ENCODE results near the gene HYI. TPM values are rescaled to one million over a fixed set of nuclear protein-coding genes. Genes with fewer than 3 reads are reported as not detected.

Gene HYI
- total RNA-seq, 2 donors from 2014 or later: 34.4 to 34.8 TPM

DNA sequence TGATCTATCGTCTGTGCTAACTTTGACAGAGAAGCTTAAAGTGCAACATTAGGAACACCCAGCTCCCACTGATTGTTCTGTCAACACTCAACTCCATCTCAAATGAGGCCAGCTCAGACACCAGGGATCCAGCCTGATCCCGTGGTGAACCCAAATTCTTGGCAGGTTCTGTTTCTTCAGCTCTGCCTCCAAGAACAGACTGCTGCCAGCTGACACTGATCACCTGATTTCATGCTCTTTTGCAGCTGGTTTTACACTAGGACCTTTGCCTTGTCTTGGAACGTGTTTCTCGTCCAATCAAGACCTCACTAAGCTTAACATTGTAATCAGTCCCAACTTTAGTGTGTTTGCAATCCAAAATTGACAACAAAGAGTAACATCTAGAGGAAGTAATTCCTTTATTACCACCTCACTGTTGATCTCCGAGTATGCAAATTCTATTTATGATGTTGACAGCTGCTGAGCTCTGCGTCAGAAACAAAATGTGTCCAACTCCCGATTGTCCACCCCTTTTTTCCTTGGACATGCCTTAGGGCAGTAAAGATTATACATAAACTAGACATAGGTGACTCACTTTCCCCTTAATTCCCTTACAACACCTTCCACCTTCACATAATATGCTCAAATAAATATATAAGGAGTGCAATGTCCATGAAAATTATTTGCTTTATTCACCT, 1.6 kb upstream of the HYI start:
- 90 to 94% methylated on average over 6 to 7 of the region's 7 CpGs for whole genome bisulfite sequencing, 2 experiments (ENCODE audit: insufficient coverage in 1 of 2, insufficient read length in 1 of 2)
- peak overlapping the region; percentile 74 for H3K4me3 Mint-ChIP-seq

GRCh38 chr1:43454270-43455011, 710 bp upstream of the HYI start:
- Mint-ChIP-seq H3K4me3 (peak overlapping the region; percentile 74), H3K36me3 (ENCODE audit: low read depth) (peaks cover 34% of the 10 kb centered on the region), H3K4me1 (peaks cover 26% of the 10 kb centered on the region), H3K9me3 (no peaks in the 10 kb centered on the region), H3K27ac (peak overlapping the region; percentile 93), H3K27me3 (ENCODE audit: insufficient read depth) (peaks cover 27% of the 10 kb centered on the region)
- Histone ChIP-seq H3K36me3 (ENCODE audit: control insufficient read depth, insufficient read depth, low read length) (peaks cover 25% of the 10 kb centered on the region), H3K27ac (ENCODE audit: low read depth, low read length) (no peak overlapping the region), H3K27me3 (ENCODE audit: control insufficient read depth, insufficient read depth, low read length, poor library complexity, severe bottlenecking) (no peaks in the 10 kb centered on the region), H3K4me3 (ENCODE audit: low read length) (peak overlapping the region; percentile 67), H3K9ac (ENCODE audit: extremely low read depth, low read length, poor library complexity, severe bottlenecking) (peak overlapping the region; percentile 15), H3K9me3 (ENCODE audit: control insufficient read depth, low read length) (no peaks in the 10 kb centered on the region), H3K4me1 (ENCODE audit: control insufficient read depth, insufficient read depth, low read length) (no peaks in the 10 kb centered on the region)
- TF ChIP-seq, protein P1, sequence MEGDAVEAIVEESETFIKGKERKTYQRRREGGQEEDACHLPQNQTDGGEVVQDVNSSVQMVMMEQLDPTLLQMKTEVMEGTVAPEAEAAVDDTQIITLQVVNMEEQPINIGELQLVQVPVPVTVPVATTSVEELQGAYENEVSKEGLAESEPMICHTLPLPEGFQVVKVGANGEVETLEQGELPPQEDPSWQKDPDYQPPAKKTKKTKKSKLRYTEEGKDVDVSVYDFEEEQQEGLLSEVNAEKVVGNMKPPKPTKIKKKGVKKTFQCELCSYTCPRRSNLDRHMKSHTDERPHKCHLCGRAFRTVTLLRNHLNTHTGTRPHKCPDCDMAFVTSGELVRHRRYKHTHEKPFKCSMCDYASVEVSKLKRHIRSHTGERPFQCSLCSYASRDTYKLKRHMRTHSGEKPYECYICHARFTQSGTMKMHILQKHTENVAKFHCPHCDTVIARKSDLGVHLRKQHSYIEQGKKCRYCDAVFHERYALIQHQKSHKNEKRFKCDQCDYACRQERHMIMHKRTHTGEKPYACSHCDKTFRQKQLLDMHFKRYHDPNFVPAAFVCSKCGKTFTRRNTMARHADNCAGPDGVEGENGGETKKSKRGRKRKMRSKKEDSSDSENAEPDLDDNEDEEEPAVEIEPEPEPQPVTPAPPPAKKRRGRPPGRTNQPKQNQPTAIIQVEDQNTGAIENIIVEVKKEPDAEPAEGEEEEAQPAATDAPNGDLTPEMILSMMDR (conservative IDR thresholded peaks at IDR 0.05): peak; percentile 22
- peak; percentile 93 for DNase-seq
- WGBS, 2 experiments (ENCODE audit: insufficient coverage in 1 of 2, insufficient read length in 1 of 2): 72 to 76% methylated on average over 9 to 19 of the region's 19 CpGs

More for the DNA sequence above, 1.6 kb upstream of the HYI start:
- peaks cover 1% of the 10 kb centered on the region for H3K9me3 Mint-ChIP-seq
- no peaks in the 10 kb centered on the region for H3K4me1 ChIP-seq (ENCODE audit: control insufficient read depth, insufficient read depth, low read length)
- peak overlapping the region; percentile 67 for H3K4me3 ChIP-seq (ENCODE audit: low read length)
- TF ChIP-seq, protein P1 (conservative IDR thresholded peaks at IDR 0.05): no peak
- H3K36me3 Mint-ChIP-seq (ENCODE audit: low read depth): peaks cover 25% of the 10 kb centered on the region
- no peak overlapping the region for H3K9ac ChIP-seq (ENCODE audit: extremely low read depth, low read length, poor library complexity, severe bottlenecking)
- peaks cover 17% of the 10 kb centered on the region for H3K36me3 ChIP-seq (ENCODE audit: control insufficient read depth, insufficient read depth, low read length)
- H3K27me3 Mint-ChIP-seq (ENCODE audit: insufficient read depth): peaks cover 32% of the 10 kb centered on the region
- no peak overlapping the region for H3K27ac ChIP-seq (ENCODE audit: low read depth, low read length)
- DNase-seq: peak; percentile 36
- no peaks in the 10 kb centered on the region for H3K27me3 ChIP-seq (ENCODE audit: control insufficient read depth, insufficient read depth, low read length, poor library complexity, severe bottlenecking)
- no peaks in the 10 kb centered on the region for H3K9me3 ChIP-seq (ENCODE audit: control insufficient read depth, low read length)
- H3K27ac Mint-ChIP-seq: no peak overlapping the region
- H3K4me1 Mint-ChIP-seq: peaks cover 26% of the 10 kb centered on the region

DNA sequence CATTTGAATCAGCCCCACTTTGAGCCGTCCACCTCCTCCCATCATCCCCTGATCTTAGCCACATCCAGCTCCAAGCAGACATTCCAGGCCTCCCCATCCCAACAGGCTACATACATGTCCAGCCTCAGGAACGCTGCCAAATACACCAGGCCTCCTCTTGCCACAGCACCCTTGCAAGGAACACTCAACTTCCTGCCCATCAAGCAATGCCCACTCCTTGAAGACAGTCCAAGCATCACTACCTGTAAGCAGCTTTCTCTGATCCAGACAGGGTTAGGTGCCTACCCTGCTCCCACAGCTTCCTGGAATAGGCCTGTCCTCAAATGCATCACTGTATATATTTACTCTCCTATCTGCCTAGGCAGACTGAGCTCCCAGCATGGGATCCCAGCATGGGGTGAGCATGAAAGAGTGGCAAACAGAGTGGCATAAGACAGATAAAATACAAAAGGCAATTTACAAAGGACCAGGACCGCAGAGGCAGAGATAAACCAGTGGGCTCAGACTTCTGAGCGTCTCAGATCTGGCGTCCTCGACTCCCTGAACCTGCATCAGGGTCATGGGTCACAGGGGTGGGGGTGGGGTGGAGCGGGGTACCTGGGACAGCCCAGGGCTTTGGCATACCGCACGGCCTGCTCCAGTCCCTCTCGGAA, 816 bp downstream of the HYI start:
- Mint-ChIP-seq H3K36me3 (ENCODE audit: low read depth) (peaks cover 46% of the 10 kb centered on the region), H3K4me1 (peaks cover 34% of the 10 kb centered on the region), H3K27me3 (ENCODE audit: insufficient read depth) (peaks cover 12% of the 10 kb centered on the region), H3K4me3 (peak overlapping the region; percentile 74), H3K27ac (peak overlapping the region; percentile 78), H3K9me3 (no peaks in the 10 kb centered on the region)
- WGBS, 2 experiments (ENCODE audit: insufficient coverage in 1 of 2, insufficient read length in 1 of 2): 27 to 80% methylated on average over 1 to 10 of the region's 10 CpGs
- no peaks in the 10 kb centered on the region for H3K9me3 ChIP-seq (ENCODE audit: control insufficient read depth, low read length)
- H3K4me3 ChIP-seq (ENCODE audit: low read length): peak overlapping the region; percentile 53
- TF ChIP-seq, protein P1 (conservative IDR thresholded peaks at IDR 0.05): no peak
- DNase-seq: peak; percentile 88
- H3K9ac ChIP-seq (ENCODE audit: extremely low read depth, low read length, poor library complexity, severe bottlenecking): no peak overlapping the region
- no peaks in the 10 kb centered on the region for H3K4me1 ChIP-seq (ENCODE audit: control insufficient read depth, insufficient read depth, low read length)
- peaks cover 40% of the 10 kb centered on the region for H3K36me3 ChIP-seq (ENCODE audit: control insufficient read depth, insufficient read depth, low read length)
- H3K27ac ChIP-seq (ENCODE audit: low read depth, low read length): peak overlapping the region; percentile 26
- H3K27me3 ChIP-seq (ENCODE audit: control insufficient read depth, insufficient read depth, low read length, poor library complexity, severe bottlenecking): no peaks in the 10 kb centered on the region
